ENCODE measurements around the gene RASA3. TPM values are rescaled to one million over a fixed set of nuclear protein-coding genes. Genes with fewer than 3 reads are reported as not detected.

The RASA3 gene
- total RNA-seq, 2 donors from 2014 or later = 8.6 to 12.5 TPM

DNA sequence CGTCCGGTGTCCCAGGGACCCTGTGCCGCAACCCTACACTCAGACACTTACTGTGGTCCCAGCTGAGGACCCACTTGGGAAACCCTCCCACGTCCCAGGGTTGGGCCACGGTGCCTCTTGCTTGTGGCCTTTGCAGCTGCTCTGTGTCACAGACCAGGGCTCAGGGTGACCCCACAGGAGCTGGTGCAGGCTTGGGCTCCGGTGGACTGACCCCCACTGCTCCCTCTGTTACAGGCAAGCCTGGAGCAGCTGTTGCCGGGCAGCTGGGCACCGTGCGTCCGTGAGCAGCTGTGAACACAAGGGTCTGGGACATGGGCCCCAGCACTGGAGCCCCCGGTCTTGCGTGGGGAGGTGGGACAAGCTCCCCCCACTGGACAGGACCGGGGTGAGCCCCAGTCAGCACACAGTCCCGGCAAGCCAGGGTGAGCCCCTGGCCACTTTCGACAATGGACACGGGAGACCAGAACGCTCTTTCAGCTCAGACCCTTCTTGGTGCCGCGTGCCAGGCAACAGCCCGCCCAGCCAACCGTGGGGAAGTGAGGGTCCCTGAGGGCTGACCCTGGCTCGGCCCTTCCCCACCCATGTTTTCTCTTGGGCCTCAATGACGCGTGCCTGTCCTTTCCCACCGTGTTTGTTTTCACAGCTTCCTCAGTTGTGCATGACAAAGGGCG is 92.8 kb downstream of the RASA3 start:
- TF ChIP-seq, protein P1, sequence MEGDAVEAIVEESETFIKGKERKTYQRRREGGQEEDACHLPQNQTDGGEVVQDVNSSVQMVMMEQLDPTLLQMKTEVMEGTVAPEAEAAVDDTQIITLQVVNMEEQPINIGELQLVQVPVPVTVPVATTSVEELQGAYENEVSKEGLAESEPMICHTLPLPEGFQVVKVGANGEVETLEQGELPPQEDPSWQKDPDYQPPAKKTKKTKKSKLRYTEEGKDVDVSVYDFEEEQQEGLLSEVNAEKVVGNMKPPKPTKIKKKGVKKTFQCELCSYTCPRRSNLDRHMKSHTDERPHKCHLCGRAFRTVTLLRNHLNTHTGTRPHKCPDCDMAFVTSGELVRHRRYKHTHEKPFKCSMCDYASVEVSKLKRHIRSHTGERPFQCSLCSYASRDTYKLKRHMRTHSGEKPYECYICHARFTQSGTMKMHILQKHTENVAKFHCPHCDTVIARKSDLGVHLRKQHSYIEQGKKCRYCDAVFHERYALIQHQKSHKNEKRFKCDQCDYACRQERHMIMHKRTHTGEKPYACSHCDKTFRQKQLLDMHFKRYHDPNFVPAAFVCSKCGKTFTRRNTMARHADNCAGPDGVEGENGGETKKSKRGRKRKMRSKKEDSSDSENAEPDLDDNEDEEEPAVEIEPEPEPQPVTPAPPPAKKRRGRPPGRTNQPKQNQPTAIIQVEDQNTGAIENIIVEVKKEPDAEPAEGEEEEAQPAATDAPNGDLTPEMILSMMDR (IDR thresholded peaks at IDR 0.05) = no peak
- TF ChIP-seq POLR2A (IDR thresholded peaks at IDR 0.05) = no peak
- no peak for TF ChIP-seq POLR2AphosphoS5 (IDR thresholded peaks at IDR 0.05)
- H3K9me3 ChIP-seq = no peaks in the 10 kb centered on the region
- H3K27ac ChIP-seq = no peak overlapping the region
- intact Hi-C loops (cut with DNase I) = no loop called here
- no peak for DNase-seq (ENCODE audit: low spot score)
- H3K4me3 ChIP-seq = no peak overlapping the region
- H3K36me3 ChIP-seq = no peaks in the 10 kb centered on the region
- WGBS = 79% methylated on average over 25 of the region's 26 CpGs
- no peaks in the 10 kb centered on the region for H3K27me3 ChIP-seq (replicated peaks; ENCODE audit: insufficient read depth)
- peaks cover 4% of the 10 kb centered on the region for H3K4me1 ChIP-seq (replicated peaks)

DNA sequence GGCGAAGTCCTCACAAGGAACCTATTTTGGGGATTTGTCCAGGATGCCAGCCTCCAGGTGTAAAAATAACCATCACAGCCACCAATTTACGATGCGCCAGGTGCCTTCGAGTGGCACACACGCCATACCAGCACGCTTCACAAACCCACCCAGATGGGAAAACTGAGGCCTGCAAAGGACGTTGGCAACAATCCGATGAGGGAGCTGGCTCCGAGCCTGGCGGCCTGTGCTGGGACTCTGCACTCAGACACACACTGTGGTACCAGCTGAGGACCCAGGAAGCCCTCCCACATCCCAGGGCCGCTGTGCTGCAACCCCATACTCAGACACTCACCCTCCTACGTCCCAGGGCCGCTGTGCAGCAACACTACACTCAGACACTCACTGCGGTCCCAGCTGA is 93.5 kb downstream of the RASA3 start:
- WGBS = 96% methylated on average over 14 of the region's 14 CpGs
- H3K4me1 ChIP-seq (replicated peaks) = peaks cover 4% of the 10 kb centered on the region

DNA sequence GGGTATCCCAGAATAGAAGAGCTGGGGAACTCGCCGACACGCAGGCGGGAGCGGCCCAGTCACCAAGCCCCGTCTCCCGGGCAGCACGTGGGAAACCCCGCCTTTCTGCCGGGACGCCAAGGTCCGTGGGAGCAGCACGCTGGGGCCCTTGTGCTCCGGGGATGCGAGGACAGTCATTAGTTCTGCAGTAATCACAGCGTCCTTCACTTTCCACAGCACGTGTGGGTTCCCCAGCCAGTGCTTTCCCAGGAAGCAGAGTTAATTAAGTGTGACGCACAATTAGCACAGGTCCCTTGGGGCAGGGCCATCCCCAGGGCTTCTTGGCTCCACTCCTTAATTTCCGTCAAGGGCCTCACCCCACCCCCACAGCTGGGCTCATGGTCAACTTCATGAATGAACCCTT is 94.2 kb downstream of the RASA3 start:
- Histone ChIP-seq H3K36me3 (no peaks in the 10 kb centered on the region), H3K27me3 (replicated peaks; ENCODE audit: insufficient read depth) (no peaks in the 10 kb centered on the region), H3K27ac (no peak overlapping the region), H3K9me3 (no peaks in the 10 kb centered on the region), H3K4me3 (no peak overlapping the region), H3K4me1 (replicated peaks) (peaks cover 4% of the 10 kb centered on the region)
- 90% methylated on average over 19 of the region's 19 CpGs for WGBS
- TF ChIP-seq POLR2A (IDR thresholded peaks at IDR 0.05) (no peak), POLR2AphosphoS5 (IDR thresholded peaks at IDR 0.05) (no peak)
- TF ChIP-seq, protein P1 (IDR thresholded peaks at IDR 0.05) = no peak
- intact Hi-C loops (cut with DNase I) = no loop called here
- DNase-seq (ENCODE audit: low spot score) = no peak

More for the DNA sequence above, 93.5 kb downstream of the RASA3 start:
- intact Hi-C loops (cut with DNase I) = no loop called here
- no peak overlapping the region for H3K4me3 ChIP-seq
- no peaks in the 10 kb centered on the region for H3K27me3 ChIP-seq (replicated peaks; ENCODE audit: insufficient read depth)
- H3K27ac ChIP-seq = no peak overlapping the region
- no peaks in the 10 kb centered on the region for H3K9me3 ChIP-seq
- no peak for DNase-seq (ENCODE audit: low spot score)
- TF ChIP-seq POLR2AphosphoS5 (IDR thresholded peaks at IDR 0.05) (no peak), POLR2A (IDR thresholded peaks at IDR 0.05) (no peak)
- TF ChIP-seq, protein P1 (IDR thresholded peaks at IDR 0.05) = no peak
- H3K36me3 ChIP-seq = no peaks in the 10 kb centered on the region

DNA sequence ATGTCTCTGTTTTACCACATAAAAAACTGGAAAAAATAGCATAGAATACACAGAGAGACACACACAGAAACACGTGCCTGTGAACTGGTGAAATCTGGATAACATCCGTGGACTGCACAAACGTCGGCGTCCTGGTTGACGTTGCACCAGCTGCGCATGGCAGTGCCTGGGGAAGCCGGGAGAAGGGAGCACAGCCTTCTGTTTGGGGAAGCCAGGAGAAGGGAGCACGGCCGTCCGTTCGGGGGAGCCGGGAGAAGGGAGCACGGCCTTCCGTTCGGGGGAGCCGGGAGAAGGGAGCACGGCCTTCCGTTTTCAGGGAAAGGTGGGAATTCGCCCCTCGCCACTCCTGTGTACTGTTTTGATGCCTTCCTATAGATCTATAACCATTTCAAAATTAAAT is 94.7 kb downstream of the RASA3 start:
- intact Hi-C loops (cut with DNase I) = no loop called here
- no peak for TF ChIP-seq POLR2A (IDR thresholded peaks at IDR 0.05)
- TF ChIP-seq, protein P1 (IDR thresholded peaks at IDR 0.05) = no peak
- TF ChIP-seq POLR2AphosphoS5 (IDR thresholded peaks at IDR 0.05) = no peak
- Histone ChIP-seq H3K4me3 (no peak overlapping the region), H3K9me3 (no peaks in the 10 kb centered on the region), H3K27ac (no peak overlapping the region), H3K36me3 (no peaks in the 10 kb centered on the region), H3K4me1 (replicated peaks) (peaks cover 4% of the 10 kb centered on the region), H3K27me3 (replicated peaks; ENCODE audit: insufficient read depth) (no peaks in the 10 kb centered on the region)
- no peak for DNase-seq (ENCODE audit: low spot score)
- 89% methylated on average over 21 of the region's 21 CpGs for WGBS
